ENCODE data around the gene ZC3H10. TPM values are rescaled to one million over a fixed set of nuclear protein-coding genes. Genes with fewer than 3 reads are reported as not detected.

The ZC3H10 gene
- total and polyA plus RNA-seq, 2 of the 13 experiments (the other 11 are each of a cell fraction or from before 2014, with no cell fraction given): 0.70 to 2.3 TPM

DNA sequence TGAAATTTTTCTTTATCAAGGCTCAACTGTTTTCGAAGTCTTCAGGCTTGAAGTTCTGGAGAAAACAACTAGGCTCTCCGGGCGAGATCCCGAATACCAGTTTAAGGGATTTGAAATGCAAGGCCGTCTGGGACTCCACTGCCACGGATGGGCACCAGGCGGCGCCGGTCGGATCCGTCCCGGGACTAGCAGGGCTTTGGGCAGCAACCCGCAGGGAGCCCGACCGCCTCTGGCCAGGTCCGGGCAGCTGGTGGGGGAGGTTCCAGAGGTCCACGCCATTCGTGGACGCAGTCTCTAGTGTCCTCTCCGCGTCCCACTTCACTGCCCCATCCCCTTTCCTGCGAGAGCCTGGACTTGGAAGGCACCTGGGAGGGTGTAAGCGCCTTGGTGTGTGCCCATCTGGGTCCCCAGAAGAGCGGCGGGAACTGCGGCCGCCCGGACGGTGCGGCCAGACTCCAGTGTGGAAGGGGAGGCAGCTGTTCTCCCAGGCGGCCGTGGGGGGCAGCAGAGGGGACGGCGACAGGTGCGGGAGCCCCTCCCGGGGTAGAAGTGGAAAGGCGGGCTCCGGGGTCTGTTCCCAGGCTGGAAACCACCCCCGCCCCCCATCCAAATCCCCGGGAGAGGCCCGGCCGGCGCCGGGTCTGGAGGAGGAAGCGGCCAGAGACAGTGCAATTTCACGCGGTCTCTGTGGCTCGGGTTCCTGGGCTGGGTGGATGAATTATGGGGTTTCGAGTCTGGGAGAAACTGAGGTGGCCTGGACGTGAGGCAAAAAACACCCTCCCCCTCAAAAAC, 38.9 kb upstream of the ZC3H10 start (continued):
- TF ChIP-seq, protein P1, sequence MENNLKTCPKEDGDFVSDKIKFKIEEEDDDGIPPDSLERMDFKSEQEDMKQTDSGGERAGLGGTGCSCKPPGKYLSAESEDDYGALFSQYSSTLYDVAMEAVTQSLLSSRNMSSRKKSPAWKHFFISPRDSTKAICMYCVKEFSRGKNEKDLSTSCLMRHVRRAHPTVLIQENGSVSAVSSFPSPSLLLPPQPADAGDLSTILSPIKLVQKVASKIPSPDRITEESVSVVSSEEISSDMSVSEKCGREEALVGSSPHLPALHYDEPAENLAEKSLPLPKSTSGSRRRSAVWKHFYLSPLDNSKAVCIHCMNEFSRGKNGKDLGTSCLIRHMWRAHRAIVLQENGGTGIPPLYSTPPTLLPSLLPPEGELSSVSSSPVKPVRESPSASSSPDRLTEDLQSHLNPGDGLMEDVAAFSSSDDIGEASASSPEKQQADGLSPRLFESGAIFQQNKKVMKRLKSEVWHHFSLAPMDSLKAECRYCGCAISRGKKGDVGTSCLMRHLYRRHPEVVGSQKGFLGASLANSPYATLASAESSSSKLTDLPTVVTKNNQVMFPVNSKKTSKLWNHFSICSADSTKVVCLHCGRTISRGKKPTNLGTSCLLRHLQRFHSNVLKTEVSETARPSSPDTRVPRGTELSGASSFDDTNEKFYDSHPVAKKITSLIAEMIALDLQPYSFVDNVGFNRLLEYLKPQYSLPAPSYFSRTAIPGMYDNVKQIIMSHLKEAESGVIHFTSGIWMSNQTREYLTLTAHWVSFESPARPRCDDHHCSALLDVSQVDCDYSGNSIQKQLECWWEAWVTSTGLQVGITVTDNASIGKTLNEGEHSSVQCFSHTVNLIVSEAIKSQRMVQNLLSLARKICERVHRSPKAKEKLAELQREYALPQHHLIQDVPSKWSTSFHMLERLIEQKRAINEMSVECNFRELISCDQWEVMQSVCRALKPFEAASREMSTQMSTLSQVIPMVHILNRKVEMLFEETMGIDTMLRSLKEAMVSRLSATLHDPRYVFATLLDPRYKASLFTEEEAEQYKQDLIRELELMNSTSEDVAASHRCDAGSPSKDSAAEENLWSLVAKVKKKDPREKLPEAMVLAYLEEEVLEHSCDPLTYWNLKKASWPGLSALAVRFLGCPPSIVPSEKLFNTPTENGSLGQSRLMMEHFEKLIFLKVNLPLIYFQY (CRISPR knock-in tag; IDR thresholded peaks at IDR 0.05; ENCODE audit: borderline replicate concordance): peak; percentile 51; the same call in 1 of the 2 replicates
- TF ChIP-seq, protein P2, sequence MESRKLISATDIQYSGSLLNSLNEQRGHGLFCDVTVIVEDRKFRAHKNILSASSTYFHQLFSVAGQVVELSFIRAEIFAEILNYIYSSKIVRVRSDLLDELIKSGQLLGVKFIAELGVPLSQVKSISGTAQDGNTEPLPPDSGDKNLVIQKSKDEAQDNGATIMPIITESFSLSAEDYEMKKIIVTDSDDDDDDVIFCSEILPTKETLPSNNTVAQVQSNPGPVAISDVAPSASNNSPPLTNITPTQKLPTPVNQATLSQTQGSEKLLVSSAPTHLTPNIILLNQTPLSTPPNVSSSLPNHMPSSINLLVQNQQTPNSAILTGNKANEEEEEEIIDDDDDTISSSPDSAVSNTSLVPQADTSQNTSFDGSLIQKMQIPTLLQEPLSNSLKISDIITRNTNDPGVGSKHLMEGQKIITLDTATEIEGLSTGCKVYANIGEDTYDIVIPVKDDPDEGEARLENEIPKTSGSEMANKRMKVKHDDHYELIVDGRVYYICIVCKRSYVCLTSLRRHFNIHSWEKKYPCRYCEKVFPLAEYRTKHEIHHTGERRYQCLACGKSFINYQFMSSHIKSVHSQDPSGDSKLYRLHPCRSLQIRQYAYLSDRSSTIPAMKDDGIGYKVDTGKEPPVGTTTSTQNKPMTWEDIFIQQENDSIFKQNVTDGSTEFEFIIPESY (CRISPR knock-in tag; IDR thresholded peaks at IDR 0.05): 0 out of 2 replicates have a peak, but pooled peaks have one; percentile 35
- TF ChIP-seq, protein P3, sequence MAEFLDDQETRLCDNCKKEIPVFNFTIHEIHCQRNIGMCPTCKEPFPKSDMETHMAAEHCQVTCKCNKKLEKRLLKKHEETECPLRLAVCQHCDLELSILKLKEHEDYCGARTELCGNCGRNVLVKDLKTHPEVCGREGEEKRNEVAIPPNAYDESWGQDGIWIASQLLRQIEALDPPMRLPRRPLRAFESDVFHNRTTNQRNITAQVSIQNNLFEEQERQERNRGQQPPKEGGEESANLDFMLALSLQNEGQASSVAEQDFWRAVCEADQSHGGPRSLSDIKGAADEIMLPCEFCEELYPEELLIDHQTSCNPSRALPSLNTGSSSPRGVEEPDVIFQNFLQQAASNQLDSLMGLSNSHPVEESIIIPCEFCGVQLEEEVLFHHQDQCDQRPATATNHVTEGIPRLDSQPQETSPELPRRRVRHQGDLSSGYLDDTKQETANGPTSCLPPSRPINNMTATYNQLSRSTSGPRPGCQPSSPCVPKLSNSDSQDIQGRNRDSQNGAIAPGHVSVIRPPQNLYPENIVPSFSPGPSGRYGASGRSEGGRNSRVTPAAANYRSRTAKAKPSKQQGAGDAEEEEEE (CRISPR knock-in tag; IDR thresholded peaks at IDR 0.05; ENCODE audit: borderline replicate concordance): 0 out of 2 replicates have a peak, but pooled peaks have one; percentile 48
- TF ChIP-seq DMAP1 (CRISPR knock-in tag; IDR thresholded peaks at IDR 0.05) (peak; percentile 18; the same call in 1 of the 2 replicates), SMAD3 (CRISPR knock-in tag; IDR thresholded peaks at IDR 0.05) (peak; percentile 74; the same call in 1 of the 2 replicates), GATAD1 (CRISPR knock-in tag; IDR thresholded peaks at IDR 0.05) (0 out of 2 replicates have a peak, but pooled peaks have one; percentile 36), ZNF335 (CRISPR knock-in tag; IDR thresholded peaks at IDR 0.05) (0 out of 2 replicates have a peak, but pooled peaks have one; percentile 36), ARNTL (CRISPR knock-in tag; IDR thresholded peaks at IDR 0.05) (no peak), ZNF883 (CRISPR knock-in tag; IDR thresholded peaks at IDR 0.05; ENCODE audit: not compliant biosample characterization) (peak; percentile 60), BORCS8-MEF2B (CRISPR knock-in tag; IDR thresholded peaks at IDR 0.05) (peak; percentile 84)
- TF ChIP-seq, protein P4, sequence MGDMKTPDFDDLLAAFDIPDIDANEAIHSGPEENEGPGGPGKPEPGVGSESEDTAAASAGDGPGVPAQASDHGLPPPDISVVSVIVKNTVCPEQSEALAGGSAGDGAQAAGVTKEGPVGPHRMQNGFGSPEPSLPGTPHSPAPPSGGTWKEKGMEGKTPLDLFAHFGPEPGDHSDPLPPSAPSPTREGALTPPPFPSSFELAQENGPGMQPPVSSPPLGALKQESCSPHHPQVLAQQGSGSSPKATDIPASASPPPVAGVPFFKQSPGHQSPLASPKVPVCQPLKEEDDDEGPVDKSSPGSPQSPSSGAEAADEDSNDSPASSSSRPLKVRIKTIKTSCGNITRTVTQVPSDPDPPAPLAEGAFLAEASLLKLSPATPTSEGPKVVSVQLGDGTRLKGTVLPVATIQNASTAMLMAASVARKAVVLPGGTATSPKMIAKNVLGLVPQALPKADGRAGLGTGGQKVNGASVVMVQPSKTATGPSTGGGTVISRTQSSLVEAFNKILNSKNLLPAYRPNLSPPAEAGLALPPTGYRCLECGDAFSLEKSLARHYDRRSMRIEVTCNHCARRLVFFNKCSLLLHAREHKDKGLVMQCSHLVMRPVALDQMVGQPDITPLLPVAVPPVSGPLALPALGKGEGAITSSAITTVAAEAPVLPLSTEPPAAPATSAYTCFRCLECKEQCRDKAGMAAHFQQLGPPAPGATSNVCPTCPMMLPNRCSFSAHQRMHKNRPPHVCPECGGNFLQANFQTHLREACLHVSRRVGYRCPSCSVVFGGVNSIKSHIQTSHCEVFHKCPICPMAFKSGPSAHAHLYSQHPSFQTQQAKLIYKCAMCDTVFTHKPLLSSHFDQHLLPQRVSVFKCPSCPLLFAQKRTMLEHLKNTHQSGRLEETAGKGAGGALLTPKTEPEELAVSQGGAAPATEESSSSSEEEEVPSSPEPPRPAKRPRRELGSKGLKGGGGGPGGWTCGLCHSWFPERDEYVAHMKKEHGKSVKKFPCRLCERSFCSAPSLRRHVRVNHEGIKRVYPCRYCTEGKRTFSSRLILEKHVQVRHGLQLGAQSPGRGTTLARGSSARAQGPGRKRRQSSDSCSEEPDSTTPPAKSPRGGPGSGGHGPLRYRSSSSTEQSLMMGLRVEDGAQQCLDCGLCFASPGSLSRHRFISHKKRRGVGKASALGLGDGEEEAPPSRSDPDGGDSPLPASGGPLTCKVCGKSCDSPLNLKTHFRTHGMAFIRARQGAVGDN (CRISPR knock-in tag; IDR thresholded peaks at IDR 0.05): peak; percentile 55
- TF ChIP-seq, protein P5, sequence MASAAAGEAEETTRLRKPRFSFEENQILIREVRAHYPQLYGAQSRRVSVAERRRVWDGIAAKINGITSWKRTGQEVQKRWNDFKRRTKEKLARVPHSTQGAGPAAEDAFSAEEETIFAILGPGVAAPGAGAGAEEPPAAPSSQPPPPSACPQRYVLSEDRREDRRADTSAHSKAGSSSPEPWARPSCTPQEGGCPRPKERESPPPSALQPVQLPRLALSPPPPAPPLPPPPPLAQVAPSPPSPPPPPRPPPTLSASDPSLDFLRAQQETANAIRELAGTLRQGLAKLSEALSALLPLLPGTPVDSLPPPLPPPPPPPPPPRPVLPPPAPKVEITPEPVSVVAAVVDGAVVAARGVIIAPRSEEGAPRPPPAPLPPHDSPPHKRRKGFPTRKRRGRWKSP (CRISPR knock-in tag; IDR thresholded peaks at IDR 0.05): peak; percentile 52; the same call in 1 of the 2 replicates
- TF ChIP-seq, protein P6, sequence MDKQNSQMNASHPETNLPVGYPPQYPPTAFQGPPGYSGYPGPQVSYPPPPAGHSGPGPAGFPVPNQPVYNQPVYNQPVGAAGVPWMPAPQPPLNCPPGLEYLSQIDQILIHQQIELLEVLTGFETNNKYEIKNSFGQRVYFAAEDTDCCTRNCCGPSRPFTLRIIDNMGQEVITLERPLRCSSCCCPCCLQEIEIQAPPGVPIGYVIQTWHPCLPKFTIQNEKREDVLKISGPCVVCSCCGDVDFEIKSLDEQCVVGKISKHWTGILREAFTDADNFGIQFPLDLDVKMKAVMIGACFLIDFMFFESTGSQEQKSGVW (CRISPR knock-in tag; IDR thresholded peaks at IDR 0.05; ENCODE audit: borderline replicate concordance): no peak

Data from HepG2 (cell line).